NCI-H128 (cell line): Measurements from ENCODE around the gene HOXA1.

Experiments used
- DNase-seq: peaks from one replicate; lab custom pipeline; 2025; ENCODE audit not compliant: unreplicated experiment; lab: John Stamatoyannopoulos, UW

The HOXA1 gene

DNA sequence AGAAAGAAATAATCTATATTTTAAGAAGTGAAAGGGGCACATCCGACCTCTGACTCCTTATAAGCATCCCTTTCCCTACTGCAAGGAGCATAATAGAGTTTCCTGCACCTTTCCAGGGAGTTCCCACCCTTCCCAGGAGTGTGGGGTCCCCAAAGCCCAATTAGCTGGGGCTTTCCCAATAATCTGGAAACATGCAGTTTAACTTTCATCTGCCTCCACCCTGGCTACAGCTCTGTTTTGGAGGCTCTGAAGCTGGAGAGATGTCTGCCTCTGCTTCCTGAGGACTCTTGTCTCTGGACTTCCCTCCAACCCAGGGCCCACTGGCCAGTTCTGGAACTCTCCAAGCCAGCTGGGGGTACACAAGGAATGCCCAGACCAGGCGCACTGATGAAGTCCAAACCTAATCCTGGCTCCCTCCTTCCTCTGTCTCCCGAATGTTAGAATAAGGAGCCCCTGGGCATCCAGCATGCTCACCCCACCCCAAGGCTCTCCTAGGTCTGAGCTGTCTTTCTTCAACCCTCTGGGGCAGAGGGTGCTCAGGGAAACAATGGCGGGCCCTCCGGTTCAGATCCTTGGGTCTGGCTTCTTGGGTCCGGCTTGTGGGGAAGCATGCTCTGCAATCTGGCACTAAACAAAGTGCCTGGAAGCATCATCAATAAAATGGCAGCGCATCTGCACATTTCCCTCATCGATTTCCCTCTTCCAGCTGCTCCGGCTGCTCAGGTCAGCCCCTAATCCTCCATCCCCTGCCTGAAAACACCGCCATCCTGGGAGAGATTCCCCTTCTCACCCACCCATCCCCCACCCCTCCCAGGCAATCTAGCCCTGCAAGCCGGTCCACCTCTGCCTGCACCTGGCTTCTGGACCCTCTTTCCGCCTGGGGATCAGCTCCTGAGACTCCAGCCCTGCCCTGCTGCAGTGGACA lies 21.4 kb upstream of the HOXA1 start:
- no peak for DNase-seq

DNA sequence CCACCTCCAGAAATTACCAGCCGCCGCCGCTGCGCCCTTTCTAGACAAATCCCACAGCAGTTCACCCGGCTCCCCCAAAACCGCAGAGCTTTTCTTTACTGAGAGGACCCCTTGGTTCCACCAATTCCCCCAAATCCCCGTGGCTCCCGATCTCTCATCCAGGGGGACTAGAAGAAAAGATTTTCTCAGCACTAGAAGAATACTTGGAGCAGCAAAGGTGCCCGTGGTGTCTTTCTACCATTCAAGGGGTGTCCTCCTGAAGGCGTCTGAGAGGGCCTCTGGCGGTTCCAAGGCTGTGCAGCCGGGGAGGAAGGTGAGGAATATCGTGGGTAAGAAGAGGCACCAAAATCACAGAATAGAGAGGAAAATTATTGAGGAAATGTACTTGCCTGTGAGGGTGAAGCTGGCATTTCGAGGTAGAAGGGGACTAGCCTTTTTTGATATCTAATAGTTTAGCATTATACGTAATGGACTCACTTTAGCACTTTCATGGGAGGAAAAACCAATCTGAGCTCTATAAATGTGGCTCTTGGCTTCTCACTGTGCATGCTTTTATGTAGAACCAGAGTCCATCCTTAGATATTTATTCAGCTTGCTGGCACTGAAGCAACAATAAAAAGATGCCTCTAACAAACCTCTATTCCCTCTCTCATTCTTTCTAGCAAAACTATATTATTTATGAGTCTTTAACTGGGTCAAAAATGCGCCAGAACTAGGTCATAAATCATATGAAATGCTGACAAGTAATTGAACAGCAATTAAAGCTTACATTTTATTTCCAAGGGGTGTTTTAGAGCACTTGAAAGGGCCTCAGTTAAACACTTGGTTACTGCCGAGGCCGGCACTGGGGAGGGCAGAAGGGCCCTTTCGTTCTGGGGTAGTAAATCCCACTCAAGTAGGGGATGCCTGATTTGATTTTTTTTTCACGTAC lies 20.5 kb upstream of the HOXA1 start:
- no peak for DNase-seq

DNA sequence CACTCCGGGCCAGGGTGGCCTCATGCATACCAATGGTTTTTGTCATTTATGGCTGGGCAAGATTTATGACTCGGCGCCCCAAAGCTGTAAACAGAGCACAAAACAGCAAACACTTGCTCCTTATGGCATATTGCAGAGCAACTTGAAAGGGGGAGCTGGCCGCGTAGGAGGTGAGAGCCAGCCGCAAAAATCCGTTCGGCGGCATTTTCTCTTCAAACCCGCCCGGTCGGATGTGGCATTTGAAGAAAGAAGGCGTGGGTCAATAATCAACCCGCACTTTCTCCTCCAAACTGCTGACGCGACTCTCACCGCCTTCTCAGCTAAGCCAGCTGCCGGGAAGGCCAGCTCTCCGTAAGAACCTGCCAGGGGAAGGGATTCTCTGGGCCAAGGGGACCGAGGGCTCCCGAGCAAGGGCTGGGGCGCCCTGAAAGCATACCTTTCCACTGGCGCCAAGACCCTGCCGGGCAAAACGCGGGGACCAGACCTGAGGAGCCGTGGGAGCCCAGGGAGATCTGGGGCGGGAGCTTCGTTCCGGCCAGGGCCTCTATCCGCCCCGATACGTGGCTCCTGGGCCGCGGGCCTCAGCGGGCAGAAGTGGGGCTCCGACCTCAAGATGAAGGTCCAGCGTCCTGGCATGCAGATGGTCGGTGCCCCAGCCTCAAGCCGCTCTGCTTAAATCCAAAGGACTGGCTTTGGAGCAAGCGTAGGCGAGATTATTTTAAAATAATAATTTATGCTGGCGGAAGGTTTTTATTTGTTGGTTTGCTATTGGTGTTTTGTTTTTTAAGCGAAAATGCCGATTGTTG lies 19.6 kb upstream of the HOXA1 start:
- no peak for DNase-seq

DNA sequence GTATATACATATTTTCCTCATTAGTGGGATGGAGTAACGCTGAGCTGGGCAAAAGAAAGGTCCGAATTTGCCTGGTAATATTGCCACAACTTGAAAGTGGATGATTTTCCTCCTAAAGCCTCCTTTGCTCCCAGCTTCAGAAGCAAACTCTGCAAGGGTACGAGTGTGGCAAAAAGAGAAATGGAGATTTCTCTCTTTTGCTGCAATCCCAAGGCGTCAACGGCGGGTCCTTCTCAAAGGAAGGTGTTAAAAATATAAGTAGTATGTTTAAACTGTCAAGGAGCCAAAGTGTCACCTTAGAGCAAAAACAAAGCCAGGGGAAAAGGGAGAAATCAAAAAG lies 19.1 kb upstream of the HOXA1 start:
- no peak for DNase-seq

DNA sequence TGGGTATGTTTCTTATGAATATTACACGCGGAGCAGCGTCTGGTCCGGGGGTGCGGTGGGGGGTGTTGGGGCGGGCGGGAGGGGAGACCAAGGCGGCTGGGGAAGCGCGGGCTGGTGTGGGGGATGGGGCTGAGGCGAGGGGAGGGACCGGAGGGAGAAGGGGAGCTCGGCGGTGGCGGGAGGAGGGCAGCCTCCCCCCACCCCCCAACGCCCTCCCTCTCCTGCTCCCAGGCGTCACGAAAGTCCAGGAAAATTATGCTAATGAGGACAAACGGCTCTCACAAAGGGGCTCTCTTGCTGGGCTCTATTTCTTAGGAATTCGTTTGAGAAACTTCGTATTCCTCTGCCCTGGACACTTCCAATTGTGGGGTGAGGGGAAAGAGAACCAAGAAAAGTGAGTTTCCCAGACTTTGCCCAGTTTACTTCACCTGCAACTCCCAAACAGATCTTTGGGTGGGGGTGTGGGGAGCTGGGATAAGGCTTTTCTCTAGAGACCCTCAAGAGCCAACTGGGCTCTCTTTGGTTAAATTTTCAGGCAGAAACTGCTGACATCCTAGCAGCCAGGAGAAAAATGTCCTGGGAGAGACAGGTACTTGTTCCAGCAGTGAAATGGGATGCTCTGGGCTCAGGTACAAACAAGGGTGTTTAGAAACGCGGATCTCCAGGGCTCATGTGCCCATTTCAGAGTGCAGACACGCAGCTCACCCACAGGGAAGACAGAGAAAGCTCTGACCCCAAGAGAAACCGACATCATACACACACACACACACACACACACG lies 18.4 kb upstream of the HOXA1 start:
- DNase-seq = no peak

DNA sequence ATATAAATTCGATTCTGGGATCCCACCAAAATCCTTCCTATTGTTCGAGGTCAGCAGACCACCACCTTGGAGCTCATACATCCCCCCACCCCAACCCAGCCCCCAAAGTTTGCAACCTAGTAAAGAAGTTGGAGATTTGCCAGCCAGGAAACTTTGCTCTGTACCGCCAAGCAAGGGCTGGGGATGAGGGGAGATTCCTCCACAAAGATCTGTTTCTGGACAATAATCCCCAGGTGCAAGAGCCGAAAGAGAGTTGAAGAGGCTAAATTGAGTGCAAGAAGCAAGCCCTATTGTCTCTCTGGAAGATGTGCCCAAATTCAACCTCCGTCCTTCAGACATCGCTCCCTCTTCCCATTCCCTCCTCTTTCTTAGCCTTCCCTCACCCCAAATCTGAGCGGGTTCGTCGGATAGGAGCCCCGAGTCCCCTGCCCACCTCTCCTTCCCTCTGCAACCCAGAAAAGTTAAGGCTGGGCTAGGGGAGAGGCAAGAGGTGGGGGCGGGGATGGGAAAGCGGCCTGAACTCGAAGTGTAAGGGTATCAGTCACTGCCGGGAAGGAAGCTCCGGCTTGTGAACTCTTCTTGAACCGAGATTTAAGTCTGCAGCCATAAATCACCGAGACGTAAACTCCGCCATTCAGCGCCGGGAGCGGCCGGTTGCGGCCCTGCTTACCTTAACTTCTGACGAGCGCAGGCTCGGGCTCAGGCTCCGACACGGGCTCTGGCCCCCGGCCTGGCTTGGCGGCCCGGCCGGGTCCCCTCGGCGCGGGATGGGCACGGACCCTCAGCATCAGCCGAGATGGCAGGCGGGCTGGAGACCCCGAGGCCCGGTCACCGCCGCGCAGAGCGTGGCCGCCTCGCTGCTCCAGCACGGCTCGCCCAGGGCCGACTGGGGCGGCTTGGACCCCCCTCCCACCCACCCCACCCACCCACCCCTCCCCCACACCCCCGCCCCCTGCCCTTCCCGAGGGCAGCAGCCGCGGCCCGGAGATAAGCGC lies 17.5 kb upstream of the HOXA1 start:
- no peak for DNase-seq

DNA sequence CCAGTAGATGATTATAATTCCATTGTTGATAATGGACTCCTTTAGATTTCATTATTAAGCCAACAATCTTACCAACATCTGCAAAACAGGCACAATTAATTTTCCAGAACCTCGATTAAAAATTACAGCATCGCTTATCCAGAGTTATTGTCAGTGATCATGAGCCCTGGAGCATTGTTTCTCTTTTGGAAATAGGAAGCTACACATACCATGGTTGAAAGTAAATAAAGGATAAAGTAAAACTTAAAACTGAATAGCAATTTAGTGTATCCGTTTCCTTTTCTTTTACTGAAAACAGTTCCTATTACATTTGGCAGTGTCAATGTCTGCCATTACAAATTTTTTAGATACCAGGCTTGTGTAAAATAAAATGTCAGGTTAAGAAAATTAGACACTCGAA lies 16.6 kb upstream of the HOXA1 start:
- no peak for DNase-seq

DNA sequence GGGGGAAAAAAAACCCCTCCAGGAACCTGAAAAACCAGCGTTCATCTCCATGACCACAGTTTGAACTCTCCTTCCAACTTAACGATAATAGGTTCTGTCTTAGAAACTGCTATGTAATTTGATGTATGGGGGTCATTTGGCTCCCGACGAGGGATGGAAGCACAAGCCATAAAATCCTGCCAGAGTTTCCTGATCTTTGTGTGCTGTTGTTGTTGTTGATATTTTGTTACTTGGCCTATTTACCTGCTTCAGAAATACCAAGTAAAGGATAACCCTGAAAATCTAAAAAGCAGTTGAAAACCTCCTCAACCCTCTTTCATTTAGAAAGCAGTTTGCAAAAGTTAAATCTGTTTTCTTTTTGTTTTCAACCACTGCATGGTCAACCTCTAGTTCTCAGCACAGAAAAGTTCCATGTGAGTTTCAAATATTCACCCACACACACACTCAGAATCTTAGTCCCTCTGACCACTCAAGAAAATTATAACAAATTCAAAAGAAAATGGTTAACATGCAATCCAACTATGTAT lies 16.0 kb upstream of the HOXA1 start:
- DNase-seq = no peak

DNA sequence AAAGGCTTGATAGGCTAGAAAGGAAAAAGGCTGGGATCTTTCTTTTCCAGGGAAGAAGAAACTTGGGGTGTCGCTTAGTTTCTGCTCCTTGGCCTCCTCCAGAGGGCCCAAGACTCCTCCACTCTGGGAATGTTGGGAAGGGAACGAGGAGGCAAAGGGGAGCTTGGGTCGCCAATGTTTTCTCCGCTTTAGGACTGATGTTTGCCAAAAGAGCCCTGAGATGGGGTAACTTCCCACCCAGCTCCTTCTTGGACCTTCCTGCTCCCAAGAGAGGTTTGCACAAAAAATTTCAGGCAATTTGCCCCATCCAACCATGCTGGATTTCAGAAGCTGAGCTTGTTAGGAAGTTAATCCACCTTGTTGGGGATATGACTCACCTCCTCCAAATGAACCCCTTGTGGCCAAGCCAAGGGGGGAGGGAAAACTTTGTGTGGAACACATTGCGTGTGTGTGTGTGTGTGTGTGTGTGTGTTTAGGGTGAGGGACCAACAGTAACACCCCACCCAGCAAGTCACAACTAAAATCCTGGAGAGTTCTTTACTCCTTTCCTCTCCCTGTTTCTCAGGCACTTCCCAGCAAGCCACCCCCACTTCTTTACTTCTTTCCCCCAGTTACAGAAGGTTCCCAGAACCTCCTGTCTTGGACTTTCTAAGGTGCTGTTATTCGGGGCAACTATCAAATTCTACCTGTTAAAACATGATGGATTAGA lies 15.4 kb upstream of the HOXA1 start:
- no peak for DNase-seq

DNA sequence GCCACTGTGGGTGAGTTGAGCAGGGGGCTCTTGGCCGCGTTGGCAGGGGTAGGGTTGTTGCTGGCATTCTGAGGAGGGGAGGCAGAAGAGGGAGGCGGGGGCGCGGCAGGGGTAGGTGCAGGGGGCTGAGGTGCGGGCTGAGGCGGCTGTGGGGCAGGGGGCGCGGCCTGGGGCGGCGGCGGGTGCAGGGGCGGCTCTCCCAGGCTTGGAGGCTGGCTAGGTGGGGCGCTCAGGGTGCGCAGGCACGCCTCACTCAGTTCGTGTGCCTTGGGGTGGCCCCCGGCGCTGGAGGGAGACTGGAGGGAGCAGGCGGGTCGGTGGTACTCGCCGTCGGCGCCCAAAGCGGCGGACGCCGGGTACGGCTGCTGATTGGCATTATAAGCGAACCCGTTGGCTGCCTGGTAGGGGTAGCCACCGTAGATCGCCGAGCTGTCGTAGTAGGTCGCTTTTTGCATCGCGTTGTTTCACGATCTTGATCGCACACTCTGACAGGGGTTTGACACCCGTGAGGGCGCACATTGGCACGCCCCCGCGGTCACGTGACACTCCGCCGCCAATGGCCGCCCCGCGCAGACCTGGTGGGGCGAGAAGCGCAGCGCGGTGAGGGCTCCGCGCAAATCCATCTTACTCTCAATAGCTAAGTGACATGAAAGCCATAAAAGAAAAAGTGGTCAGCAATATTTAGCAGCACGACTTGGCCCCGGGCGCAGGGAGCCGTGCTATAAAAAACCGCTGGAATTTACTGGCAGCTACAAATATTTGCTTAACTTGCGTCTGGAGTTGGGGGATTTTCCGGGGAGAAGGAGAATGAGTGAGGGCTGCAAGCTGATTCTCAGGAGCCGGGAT lies 14.6 kb upstream of the HOXA1 start:
- no peak for DNase-seq

DNA sequence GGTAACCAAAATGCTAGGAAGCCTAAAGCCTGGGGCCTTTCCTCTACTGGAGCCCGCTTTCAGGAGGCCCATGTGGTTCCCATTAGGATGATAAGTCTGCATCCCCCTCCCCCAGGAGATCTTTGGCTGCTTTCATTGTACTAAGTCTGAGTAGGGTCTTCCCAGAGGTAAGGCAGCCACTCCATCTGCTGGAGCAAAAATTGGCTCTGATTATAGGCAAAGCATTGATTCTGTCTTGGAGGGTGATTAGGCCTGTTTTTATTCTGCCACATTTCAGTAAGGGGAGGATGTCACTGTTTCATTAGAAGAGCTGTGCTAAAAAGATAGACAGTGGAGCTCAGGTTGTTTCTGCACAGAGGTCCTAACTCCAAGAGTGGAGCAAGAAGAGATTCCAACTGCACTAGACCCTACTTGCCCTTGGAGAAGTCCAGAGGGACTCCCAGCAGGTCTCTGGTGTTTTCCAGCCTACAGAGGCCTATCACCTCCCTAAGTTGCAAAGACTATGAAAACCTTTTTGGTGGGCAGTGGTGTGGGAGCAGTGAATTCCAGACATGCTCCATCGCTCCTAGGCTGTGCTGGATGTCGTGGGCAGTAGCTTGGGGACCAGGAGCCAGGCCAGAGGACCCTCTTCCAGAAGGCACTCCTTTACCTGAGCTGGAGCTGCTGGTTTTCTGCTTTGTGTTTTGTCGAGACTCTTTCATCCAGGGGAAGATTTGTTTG lies 13.8 kb upstream of the HOXA1 start:
- no peak for DNase-seq

DNA sequence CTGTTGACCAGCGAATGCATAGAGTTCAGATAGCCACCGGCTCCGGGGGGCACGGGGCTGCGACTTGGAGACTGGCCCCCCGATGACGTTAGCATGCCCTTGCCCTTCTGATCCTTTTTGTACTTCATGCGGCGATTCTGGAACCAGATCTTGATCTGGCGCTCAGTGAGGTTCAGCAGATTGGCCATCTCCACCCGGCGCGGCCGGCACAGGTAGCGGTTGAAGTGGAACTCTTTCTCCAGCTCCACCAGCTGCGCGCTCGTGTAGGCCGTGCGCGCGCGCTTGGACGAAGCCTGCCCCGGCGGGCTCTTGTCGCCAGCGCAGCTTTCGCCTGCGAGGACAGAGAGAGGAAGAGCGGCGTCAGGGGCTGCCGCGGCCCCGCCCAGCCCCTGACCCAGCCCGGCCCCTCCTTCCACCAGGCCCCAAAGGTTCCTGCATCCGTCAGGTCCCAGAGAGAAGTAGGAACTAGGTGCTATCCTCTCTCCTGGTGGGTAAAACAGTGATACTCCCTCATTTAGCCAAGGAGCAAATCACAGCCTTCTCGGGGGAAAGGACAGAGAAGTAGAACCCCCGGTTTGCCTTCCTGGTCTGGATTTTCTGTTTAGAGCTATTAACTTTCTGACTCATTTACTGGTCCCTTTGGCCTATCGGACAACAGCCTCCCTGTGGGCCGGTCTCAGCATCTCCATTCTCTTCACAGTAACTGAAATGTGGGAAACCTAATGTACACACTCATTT lies 12.8 kb upstream of the HOXA1 start:
- DNase-seq = no peak

DNA sequence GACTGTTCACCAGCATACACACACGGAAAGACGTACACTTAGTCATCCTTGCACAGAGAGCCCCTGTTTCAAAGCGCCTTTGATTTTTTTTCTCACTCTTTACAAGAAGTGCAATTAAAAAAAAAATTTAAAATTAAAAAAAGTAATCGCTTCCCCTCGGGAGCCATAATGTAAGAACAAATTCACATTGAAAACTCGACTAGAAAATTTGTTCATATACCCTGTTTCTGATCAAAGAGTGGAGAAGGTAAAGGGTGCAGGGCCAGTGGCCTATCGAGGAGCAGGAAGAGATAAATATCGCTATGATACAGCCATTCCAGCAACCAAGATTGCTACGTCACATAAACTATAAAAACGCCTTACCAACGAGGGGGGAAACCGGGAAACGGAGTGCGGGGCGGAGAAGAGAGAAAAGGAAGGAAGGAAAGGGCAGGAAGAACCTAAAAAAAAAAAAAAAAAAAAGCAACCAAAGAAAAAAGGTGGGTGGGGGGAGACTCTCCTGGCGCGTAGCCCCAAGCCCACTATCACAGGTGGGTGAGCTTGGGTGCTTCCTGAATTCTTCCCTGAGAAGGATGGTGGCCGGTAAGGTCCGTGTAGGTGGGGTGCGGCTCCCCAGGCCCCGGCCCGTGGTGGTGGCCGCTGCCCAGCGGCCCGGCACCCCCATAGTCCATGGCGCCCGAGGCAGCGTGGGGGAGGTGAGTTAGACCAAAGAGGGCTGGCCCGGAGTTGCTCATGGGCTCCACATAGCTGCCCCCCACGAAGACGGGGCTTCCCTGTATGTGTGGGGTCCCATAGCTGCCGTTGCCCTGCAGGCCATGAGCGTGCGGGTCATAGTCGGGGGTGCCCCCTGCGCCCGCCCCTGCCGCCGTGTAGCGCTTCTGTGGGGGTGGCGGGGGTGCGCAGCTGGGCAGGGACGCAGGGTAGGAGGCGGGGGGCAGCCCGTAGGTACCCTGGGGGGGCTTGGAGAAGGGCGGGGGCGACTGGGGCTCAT lies 11.9 kb upstream of the HOXA1 start:
- DNase-seq = no peak

DNA sequence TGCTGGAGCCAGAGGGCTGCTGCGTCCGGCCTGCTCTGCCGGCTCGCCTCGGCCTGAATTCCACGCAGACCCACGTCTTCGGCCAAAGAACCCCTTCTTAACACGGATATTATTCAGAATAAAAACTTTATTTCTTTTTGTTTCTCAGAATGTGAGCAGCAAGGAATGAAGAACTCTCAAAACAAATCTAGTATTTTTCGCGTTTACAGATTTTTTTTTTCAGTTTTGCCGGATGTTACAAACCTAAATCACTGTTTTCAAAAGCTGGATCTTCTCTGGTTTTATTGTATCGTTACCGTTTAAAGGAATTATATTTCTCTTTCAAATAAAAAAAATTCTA lies 11.1 kb upstream of the HOXA1 start:
- no peak for DNase-seq
